Measurements from ENCODE around the gene PPP1R12A. TPM values are rescaled to one million over a fixed set of nuclear protein-coding genes. Genes with fewer than 3 reads are reported as not detected.

The PPP1R12A gene
- polyA plus RNA-seq, 2 of the 4 experiments (the other 2 are of a cell fraction) = 28.0 to 74.8 TPM

DNA sequence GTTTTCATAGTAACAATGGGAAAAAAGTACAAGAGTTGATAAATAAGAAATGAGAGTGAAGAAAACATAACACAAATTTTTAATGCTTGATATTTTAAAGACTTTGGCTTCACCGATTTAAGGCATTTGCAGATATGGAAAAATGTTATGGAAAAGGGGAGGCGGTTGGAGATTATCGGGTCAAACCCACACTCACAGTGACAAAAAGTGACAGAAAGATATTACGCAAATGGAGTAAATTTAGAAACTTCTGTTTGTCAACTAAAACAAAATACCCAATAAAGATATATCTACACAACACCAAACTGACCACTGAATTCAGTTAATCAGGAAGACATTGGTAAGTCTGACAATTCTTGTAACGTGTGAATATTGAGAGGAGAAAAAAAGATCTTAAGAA, 2.5 kb downstream of the PPP1R12A start (continued):
- TF ChIP-seq EHMT2 (IDR thresholded peaks at IDR 0.05; ENCODE audit: low read depth) (no peak), FOSB (CRISPR knock-in tag; IDR thresholded peaks at IDR 0.05) (no peak), FOXS1 (CRISPR knock-in tag; IDR thresholded peaks at IDR 0.05) (no peak), KDM1A (IDR thresholded peaks at IDR 0.05; ENCODE audit: low read depth) (no peak), HEYL (CRISPR knock-in tag; IDR thresholded peaks at IDR 0.05) (no peak), CHD2 (IDR thresholded peaks at IDR 0.05; ENCODE audit: low read length, partially characterized antibody) (no peak), CHD4 (IDR thresholded peaks at IDR 0.05; ENCODE audit: borderline replicate concordance) (no peak), GATA3 (IDR thresholded peaks at IDR 0.05; ENCODE audit: borderline replicate concordance) (no peak), RFX5 (IDR thresholded peaks at IDR 0.05) (no peak), HOXB13 (CRISPR knock-in tag; IDR thresholded peaks at IDR 0.05; ENCODE audit: low read depth) (no peak)

DNA sequence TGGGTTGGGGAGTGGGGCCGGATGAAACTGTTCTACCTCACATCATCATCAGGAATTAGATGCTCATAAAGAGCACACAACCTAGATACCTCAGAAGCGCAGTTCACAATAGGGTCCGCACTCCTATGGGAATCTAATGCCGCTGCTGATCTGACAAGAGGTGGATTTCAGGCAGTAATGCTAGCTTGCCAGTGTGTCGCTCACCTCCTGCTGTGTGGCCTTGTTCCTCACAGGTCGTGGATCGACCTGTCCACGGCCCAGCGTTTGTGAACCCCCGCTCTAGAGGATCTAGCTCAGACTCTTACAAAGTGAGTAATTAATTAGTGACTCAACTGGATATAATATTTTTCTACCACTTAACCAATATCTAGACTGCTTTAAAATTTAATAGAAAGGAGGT, 5.8 kb downstream of the PPP1R12A start:
- Histone ChIP-seq H3K9me3 (no peaks in the 10 kb centered on the region), H3K4me1 (peaks cover 20% of the 10 kb centered on the region), H3K4me3 (no peak overlapping the region), H3K4me2 (no peak overlapping the region), H3K27ac (no peak overlapping the region)
- no peak for TF ChIP-seq SMC3 (IDR thresholded peaks at IDR 0.05)
- TF ChIP-seq TP53 (CRISPR knock-in tag; IDR thresholded peaks at IDR 0.05) = no peak
- TF ChIP-seq ZFP36 (IDR thresholded peaks at IDR 0.05; ENCODE audit: borderline replicate concordance, partially characterized antibody) = no peak
- TF ChIP-seq CBX8 (IDR thresholded peaks at IDR 0.05) = no peak
- TF ChIP-seq JUNB (IDR thresholded peaks at IDR 0.05) = no peak
- TF ChIP-seq EHF (CRISPR knock-in tag; IDR thresholded peaks at IDR 0.05) = no peak
- no peak for TF ChIP-seq ZC3H11A (IDR thresholded peaks at IDR 0.05)
- TF ChIP-seq CHD2 (IDR thresholded peaks at IDR 0.05; ENCODE audit: low read length, partially characterized antibody) = no peak
- no peak for TF ChIP-seq MAFK (IDR thresholded peaks at IDR 0.05; ENCODE audit: partially characterized antibody)
- no peak for TF ChIP-seq CBX2 (IDR thresholded peaks at IDR 0.05; ENCODE audit: borderline replicate concordance, low read depth)
- TF ChIP-seq, protein P1, sequence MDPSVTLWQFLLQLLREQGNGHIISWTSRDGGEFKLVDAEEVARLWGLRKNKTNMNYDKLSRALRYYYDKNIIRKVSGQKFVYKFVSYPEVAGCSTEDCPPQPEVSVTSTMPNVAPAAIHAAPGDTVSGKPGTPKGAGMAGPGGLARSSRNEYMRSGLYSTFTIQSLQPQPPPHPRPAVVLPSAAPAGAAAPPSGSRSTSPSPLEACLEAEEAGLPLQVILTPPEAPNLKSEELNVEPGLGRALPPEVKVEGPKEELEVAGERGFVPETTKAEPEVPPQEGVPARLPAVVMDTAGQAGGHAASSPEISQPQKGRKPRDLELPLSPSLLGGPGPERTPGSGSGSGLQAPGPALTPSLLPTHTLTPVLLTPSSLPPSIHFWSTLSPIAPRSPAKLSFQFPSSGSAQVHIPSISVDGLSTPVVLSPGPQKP (IDR thresholded peaks at IDR 0.05; ENCODE audit: low read depth, low read length) = no peak
- ChIA-PET CTCF (no interaction called here), POLR2A (no interaction called here)
- DNase-seq (ENCODE audit: low read depth in 1 of 2, low spot score in 1 of 2) (no peak), FAIRE-seq (no peak), ATAC-seq (no peak)
- 96% methylated on average over 10 of the region's 10 CpGs for WGBS (ENCODE audit: missing lambda C conversion rate)

DNA sequence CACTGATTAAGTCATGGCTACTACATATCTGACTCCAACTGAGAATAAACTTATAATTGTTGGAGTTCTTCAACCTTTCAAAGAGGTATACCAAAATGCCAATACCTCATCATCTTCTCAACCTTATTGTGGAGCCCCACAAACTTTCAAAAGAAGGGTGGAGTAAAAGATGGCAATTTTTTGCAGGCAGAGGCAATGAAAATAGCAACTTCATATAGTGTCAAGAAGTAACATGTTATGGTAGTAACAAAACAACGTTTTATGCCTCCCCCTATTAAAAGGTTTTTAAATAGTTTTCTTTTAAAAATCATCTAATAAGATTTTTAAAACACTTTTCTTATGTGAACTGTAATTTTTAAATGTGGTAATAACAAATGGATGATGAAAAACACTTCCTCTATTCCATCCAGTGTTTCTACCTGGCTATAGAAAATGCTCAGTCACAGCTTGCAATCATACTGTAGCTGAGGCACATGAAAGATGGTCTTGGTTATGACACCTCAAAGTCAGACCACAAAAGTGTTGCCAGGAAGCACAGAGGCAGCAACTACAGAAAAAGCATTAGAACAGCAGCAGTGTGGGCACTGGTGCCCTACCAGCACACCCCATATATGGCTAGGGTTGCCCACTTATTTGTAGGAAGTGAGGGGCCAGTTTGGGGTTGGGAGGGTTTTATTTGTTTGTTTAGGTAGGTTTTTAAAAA, 7.0 kb downstream of the PPP1R12A start:
- Histone ChIP-seq H3K4me1 (peaks cover 17% of the 10 kb centered on the region), H3K27ac (no peak overlapping the region), H3K4me3 (no peak overlapping the region), H3K9me3 (no peaks in the 10 kb centered on the region), H3K4me2 (no peak overlapping the region)
- ChIA-PET CTCF (no interaction called here), POLR2A (no interaction called here)
- FAIRE-seq = no peak
- ATAC-seq = no peak; a peak in 1 of 6 replicates
- no peak for TF ChIP-seq POLR2AphosphoS2 (conservative IDR thresholded peaks at IDR 0.05; ENCODE audit: low read length)
- TF ChIP-seq, protein P2, sequence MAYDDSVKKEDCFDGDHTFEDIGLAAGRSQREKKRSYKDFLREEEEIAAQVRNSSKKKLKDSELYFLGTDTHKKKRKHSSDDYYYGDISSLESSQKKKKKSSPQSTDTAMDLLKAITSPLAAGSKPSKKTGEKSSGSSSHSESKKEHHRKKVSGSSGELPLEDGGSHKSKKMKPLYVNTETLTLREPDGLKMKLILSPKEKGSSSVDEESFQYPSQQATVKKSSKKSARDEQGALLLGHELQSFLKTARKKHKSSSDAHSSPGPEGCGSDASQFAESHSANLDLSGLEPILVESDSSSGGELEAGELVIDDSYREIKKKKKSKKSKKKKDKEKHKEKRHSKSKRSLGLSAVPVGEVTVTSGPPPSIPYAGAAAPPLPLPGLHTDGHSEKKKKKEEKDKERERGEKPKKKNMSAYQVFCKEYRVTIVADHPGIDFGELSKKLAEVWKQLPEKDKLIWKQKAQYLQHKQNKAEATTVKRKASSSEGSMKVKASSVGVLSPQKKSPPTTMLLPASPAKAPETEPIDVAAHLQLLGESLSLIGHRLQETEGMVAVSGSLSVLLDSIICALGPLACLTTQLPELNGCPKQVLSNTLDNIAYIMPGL (CRISPR knock-in tag; IDR thresholded peaks at IDR 0.05; ENCODE audit: borderline replicate concordance) = no peak
- TF ChIP-seq, protein P3, sequence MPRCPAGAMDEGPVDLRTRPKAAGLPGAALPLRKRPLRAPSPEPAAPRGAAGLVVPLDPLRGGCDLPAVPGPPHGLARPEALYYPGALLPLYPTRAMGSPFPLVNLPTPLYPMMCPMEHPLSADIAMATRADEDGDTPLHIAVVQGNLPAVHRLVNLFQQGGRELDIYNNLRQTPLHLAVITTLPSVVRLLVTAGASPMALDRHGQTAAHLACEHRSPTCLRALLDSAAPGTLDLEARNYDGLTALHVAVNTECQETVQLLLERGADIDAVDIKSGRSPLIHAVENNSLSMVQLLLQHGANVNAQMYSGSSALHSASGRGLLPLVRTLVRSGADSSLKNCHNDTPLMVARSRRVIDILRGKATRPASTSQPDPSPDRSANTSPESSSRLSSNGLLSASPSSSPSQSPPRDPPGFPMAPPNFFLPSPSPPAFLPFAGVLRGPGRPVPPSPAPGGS (IDR thresholded peaks at IDR 0.05) = no peak
- no peak for TF ChIP-seq FOSL2 (IDR thresholded peaks at IDR 0.05)
- TF ChIP-seq FOSL2 (CRISPR knock-in tag; IDR thresholded peaks at IDR 0.05) = no peak
- no peak for TF ChIP-seq PHF8 (IDR thresholded peaks at IDR 0.05; ENCODE audit: borderline replicate concordance, low read depth)
- TF ChIP-seq, protein P1 (IDR thresholded peaks at IDR 0.05; ENCODE audit: low read depth, low read length) = no peak
- TF ChIP-seq MAFK (IDR thresholded peaks at IDR 0.05; ENCODE audit: partially characterized antibody) = no peak
- no peak for TF ChIP-seq HOXB5 (CRISPR knock-in tag; IDR thresholded peaks at IDR 0.05)
- 24% methylated on average over 1 of the region's 1 CpG for WGBS (ENCODE audit: missing lambda C conversion rate)
- no peak for DNase-seq (ENCODE audit: low read depth in 1 of 2, low spot score in 1 of 2)
